Dedifferentiated amniotic fluid mesenchymal stem cell (primary cell): Measurements from ENCODE around the gene GLYR1.

Experiments used
- DNase-seq: peaks from one replicate; pipeline ENCODE4 v3.0.0-alpha.2; 2016; ENCODE audit errors: extremely low spot score

Gene GLYR1

DNA sequence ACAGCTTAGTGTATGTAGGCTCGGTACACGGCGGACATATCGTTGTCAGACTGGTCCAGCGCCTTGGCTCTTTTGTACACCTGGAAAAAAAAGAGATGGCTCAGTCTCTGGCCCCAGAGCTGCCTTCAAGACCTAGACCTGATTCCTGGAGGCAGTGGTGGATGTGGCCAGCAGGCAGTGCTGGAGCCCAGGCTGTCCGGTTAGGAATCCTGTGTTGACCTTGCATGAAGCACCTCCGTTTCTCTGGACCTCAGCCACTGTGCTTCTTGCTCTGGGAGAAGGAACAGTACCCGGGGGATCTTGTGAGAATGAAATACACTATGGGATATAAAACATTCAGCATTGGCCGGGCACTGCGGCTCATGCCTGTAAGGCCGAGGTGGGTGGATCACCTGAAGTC lies 41.9 kb downstream of the GLYR1 start:
- DNase-seq, result no peak

DNA sequence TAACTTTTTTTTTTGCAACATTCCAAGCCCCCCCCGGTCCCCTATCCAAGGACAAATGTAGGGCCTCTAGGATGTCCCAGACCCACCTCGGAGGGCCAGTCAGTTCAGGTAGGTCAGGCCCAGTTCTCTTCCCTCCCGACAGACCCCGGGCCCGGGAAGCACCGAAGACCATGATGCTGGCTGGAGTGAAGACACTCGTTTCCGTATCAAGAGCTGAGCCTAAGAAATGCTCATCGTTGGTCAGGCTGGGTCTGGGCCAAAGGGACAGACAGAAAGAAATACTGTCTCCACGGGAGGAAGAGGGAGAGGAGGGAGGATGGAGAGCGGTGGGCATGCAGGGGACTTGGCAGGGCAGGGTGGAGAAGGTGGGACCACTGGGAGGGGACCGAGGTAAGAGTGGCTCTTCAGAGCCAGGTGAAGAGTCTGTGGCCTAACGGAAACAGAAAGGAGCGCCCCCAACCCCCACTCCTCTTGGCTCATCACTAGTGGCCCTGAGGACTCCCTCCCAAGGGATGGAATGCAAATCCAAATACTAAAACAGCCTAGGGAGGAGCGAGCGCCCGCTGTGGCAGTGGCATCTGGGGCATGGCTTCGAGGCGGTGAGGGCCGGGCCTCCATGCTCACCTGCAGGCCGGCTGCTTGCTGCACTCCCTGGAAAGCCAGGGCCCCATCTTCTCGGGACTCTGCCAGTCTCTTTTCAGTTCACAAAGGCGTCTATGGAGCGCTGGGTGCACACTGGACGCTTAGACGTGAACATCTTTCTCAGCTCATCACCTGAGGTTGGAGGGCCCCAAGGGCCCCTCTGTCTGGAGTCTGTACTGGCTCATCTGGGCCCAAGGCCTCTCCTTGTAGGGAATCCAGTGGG lies 43.0 kb downstream of the GLYR1 start:
- DNase-seq, result no peak

DNA sequence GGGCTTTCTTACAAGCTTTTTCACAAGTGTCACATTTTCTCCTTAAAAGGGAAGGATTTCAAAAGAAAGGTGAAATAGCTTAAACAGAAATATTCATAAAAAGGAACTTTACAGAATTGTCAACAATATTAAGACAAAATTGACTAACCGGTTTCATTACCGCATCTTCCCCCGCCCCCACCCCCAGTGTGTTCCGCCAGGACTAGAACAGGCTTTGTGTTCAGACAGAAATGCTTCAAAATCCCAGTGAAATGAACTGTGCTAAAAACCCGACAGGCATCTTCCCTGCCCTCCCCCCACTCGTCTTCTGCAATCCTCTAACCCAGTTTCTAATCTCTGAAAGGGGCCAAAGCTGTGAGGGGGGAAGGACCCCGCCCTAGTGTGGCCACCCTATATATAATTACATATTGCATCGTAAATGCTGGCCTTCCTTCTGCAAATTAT lies 43.7 kb downstream of the GLYR1 start:
- DNase-seq, result no peak

DNA sequence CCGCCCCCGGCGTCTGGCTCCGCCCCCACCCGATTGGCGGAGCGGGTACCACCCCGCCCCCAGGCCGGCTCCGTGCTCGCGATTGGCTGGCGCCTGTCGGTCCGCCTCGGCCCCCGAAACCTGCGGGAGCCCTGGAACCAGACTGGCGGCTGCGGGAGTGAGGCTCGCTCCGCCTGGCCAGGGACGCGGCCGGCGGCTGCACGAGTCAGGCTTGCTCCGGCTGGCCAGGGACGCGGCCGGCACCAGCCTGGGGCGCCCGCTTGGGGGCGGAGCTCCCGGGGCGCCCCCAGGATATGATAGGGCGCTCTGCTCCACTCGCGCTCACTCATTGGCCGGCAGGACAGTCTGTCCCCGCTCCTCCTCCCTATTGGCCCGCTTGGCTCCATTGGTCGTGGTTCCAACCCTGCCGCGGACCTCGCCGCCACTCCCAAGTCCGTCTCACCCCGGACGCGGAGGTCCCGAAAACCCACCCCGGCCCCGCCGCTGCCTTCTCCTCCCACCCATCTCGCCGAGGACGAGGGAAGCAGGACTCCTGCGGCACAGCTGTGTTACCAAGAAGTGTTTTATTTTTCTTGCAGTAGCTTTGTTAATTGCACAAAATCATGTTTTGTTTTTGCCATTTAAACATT lies 44.3 kb downstream of the GLYR1 start:
- DNase-seq, result peak; percentile 90

DNA sequence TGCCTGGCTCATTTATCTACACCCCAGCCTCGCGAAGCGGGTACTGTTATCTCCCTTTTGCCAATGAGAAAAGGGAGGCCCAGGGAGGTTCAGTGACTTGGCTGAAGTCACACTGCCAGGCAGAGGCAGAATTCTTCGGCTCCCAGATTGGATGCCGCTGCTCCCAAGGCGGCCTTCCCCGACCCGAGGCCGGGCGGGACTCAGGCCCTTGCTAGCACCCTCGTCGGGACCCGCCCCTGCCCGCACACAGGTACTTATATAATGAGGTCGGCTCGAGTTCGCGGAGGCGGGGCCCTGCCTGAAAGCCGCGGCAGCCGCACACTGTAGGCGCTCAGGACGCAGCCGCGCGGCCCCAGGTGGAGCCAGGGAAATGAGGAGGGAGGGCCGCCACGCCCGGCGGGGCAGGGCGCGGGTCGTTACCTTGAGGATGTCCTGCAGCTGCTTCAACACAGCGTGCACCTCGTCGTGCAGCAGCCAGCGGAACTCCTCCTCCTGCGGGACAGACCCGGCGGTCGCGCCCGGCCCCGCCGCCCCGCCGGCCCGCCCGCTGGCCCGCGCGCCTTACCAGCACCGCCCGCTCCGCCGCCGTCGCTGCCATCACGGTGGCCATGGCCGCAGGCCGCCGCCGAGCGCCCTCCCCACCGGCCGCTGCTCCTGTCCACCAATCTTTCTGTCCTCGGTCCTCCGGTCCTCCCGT lies 45.0 kb downstream of the GLYR1 start, which contains the start of gene ROGDI:
ROGDI (minus strand) TSS at position 672 of the 697 bp plus-strand sequence; CDS start at position 610, 62 bp downstream.
- DNase-seq, result peak; percentile 16

DNA sequence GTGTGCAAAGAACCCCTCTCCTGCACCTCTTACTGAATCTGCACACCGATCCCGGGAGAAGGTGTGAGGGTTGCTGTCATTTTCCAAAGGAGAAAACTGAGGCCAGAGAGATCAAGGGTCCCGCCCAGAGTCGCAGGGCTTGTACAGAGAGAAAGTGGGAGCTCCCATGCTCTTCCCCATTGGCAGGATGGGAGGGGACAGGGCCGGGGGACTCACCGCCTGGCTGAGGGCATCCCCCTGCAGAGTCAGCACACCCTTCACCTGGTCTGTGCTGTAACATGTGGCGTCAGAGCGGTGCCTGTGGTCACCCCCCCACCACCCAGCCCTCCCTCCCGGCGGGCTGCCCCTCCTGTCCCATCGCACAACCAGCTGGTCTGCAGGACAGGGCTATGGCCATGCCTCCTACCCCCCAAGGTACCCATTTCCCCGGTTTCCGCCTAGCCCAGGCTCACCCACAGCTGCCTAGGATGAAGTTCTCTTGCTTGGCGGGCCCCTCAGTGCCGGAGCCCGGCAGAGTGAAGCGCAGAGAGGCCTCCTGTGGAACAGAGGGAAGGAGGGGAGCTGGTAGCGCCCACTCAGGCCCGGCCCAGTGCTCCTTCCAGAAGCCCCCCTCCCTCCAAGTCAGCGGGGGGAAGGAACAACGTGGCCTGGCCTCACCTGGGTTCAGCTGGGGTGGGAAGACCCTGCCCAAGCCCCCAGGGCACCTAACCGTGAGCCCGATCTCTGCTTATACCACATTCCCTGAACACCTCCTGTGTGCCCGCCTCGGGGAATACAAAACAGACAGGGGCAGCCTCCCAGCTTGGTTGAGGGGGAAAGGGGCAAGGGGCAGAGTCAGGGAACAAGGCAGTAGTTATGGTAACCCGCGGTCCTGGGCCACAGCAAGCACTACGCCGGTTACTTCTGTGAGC lies 45.8 kb downstream of the GLYR1 start:
- DNase-seq, result no peak

DNA sequence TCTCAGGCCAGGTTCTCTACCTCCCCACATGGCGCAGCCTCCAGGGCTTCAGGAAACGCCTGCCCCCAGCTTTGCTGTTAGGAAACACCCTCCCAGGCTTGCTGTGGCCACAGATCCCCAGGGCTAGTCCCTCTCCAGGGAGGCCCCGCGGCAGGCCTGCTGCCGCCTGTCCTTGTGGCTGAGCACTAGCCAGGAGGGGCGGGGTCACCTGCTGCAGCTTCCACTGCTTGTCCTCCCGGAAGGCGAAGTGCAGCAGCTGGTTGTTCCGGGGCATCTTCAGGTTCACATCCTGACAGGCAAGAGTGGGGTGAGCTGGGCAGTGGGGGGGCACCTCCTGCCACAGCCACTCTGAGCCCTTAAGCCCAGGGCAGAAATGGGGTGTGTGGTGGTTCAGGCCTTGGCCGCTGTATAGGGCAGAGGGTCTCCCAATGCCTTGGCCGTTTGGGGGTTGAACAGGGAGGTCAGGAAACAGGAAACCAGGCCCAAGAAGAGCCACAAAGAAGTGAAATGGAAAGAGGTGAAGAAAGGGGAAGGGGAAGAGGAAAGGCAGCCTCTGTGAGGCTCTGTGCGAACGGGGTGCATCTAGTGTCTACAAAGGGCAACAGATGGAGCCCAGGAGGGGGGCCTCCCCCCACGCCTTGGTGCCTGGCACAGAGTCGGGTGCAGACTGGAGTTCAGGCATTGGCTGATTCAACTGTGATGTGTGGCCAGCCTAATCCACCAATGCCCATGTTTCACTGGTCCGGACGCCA lies 46.6 kb downstream of the GLYR1 start:
- no peak for DNase-seq

DNA sequence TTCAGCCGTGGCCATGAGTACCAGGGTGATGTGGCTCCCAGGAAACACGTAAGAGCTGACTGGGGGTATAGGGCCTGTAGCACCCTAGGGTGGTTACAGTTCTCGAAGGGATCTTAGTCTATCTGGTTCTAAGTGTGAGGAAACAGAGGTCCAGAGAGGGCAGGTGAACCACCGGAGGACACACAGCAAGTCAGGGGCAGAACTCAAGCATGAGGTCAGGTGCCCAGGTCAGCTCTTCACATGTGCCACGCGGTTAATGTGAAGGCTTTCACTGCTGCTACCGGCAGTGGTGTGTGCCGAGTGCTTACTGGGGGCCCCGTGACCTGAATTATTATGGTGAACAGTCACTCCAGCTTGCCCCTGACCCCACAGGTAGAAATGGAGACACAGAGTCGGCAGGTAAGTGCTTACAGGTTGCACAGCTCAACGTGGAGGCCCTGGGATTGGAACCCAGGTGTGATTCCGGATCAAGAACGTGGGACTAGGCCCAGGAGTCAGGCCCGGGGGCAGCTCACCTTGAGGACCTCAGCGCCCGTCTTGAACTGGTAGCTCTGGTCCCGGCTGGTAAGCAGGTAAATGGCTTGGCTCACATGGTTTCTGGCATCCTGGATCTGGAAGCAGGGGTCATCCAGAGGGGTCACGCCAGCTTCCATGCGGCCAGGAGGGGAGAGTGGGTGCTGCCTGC lies 47.8 kb downstream of the GLYR1 start:
- DNase-seq, result no peak

DNA sequence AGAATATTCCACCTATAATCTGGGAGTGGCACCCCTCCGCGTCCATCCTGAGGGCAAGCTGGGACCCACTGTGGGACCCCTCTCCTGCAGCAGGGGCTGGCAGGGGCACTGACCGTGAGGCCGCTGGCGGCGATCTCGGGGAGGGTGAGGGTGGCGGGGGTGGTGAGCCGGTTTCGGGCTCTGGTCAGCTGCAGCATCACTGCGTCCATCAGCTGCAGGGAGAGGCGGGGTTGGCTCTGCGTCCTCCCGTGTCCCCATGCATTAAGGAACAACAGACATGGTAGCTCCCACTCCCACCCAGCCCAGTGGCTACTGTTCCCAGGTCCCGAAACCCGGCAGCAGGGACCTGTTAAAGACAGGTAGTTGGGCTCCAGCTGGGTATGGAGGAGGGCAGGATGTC lies 48.6 kb downstream of the GLYR1 start:
- DNase-seq, result no peak

DNA sequence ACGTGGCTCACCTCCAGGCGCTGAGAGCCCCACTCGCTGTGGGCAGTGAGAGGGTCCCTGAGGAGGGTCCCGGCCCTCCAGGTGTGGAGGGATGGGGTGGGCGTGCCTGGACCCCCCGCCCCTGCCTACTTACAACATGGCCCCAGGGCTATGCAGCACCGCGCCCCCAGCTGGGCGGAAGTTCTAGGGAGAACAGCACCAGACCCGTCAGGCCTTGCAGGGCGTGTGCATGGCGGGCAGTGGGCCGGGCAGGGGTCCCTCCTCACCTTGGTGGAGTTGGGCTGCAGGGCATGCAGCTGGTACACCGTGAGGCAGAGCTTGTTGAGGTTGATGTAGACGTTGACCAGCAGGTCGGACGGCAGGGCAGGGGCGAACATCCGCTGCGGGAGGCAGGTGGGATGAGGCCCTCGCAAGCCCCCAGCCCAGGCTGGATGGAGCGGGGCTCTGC lies 49.3 kb downstream of the GLYR1 start:
- DNase-seq, result no peak

DNA sequence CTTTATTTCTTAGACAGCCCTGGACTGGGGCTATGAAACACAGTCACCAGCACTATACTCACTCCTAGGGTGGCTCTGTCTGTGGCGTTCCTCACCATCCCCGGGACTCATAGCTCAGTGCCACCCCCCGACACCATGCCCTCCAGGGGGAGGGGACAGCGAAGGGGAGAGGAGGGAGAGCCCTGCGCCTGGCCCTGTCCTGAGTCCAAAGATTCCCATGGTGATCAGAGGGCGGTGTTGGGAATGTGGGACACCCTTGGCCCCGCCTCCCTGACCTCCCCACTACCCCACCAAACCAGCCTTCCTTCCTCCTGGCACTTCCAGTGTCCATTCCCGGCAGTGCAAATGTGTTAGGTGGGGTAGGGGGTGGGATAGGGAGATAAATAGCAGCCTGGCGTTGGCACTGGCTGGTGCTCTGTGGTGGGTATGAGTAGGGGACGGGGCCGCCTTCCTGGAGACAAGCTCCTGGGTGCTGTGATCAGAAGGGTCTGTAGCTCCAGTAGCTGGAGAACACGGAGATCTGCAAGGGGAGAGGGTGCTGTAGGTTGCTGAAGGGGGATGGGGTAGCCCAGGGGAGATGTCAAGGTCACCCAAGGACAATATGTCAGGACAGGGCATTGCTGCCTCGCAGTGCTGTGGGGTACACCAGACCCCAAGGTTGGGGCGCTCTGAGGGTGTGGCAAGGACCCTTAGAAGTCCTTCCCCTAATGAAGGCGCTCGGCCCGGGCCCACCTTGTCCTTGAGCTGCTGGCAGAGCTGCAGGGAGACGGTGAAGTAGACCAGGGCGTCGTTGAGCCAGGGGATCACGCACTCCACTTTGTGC lies 49.9 kb downstream of the GLYR1 start:
- no peak for DNase-seq

DNA sequence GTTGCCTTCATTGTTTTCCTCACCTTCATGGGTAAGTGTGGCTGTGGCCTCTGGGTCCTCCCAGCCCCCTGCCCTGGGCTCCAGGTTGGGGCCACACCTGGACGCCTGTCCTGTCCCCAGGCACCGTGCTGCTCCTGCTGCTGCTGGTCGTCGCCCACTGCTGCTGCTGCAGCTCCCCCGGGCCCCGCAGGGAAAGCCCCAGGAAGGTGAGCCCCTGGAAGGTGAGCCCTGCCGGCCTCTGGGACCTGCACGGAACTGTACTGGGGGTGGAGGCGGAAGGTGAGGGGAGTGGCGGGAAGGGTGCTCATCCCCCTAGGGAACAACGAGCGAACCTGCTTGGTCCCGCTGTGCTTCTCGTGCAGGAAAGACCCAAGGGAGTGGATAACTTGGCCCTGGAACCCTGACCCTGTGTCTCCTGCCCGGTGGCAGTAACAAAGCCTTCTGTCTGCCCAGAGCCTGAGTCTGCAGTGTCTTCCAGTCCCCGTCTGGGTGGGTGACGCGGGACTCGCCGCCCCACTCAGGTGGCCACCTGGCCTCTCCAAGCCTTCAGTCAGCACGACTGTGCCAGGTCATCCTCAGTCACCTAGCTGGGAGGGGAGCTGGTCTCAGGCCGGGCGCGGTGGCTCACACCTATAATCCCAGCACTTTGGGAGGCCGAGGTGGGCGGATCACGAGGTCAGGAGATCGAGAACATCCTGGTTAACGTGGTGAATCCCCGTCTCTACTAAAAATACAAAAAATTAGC lies 51.1 kb downstream of the GLYR1 start:
- no peak for DNase-seq

DNA sequence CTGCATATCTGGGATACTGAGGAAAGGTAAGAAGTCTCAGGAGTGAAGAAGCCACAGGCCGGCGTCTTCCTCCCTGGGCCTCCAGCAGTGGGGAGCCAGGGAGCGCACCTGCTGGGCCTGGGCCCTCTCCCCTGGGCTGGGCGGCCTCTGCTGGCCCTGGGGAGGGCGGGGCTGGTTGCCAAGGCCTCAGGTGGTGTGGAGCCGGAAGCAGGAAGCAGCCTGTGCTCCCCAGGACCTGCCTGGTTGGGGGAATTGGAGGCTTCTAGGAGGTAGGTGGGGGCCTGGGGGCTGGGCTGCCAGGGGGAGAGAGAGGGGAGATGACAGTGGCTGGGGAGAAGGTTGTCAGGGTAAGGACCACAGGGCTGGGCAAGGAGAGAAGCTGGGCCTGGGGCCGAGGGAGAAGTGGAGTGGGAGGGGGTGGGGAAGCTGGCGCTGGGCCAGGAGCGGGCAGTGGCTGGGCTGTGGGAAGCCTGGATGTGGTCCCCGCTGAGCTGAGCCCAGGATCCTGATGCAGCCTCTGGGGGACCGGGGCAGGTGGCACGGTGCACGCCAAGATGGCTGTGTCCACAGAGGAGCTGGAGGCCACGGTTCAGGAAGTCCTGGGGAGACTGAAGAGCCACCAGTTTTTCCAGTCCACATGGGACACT lies 51.8 kb downstream of the GLYR1 start, which contains the start of gene SMIM22:
SMIM22 (plus strand) TSS at position 189 of the 647 bp plus-strand sequence; CDS start at position 555, 366 bp downstream.
- DNase-seq, result no peak

DNA sequence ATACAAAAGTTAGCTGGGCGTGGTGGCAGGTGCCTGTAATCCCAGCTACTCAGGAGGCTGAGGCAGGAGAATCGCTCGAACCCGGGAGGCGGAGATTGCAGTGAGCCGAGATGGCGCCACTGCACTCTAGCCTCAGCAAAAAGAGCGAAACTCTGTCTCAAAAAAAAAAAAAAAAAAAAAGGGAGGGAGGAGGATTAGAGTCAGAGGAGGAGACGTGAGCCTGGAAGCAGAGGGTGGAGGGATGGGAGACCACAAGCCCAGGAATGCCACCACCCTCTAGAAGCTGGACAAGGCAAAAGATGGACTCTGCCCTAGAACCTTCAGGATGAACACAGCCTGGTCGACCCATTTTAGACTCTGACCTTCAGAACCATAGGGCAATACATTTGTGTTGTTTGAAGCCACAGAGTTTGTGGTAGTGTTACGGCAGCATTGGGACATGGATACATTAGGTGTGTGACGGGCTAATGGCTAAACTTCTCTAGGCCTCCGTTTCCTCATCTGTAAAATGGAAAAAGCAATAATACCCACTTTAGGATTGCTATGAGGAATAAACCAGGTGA lies 54.1 kb downstream of the GLYR1 start:
- no peak for DNase-seq

DNA sequence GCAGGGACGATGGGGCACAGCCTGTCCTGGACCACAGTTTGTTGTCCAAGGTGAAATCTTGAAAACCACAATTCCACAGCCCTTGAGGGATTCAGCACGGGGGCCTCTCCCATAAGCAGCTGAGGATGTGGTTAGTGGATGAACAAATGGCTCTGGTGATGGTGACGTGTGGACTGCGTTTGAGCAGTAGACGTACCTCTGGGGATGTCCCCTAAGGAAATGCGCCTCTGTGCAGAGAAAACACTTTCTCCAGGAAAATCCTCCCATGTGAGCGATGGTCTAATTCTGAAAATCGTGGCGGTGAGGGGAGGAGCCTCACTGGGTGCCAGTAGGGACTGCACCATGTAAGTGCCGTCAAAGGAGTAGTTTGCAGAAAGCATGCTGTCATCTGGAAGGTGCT lies 56.2 kb downstream of the GLYR1 start:
- DNase-seq, result no peak

DNA sequence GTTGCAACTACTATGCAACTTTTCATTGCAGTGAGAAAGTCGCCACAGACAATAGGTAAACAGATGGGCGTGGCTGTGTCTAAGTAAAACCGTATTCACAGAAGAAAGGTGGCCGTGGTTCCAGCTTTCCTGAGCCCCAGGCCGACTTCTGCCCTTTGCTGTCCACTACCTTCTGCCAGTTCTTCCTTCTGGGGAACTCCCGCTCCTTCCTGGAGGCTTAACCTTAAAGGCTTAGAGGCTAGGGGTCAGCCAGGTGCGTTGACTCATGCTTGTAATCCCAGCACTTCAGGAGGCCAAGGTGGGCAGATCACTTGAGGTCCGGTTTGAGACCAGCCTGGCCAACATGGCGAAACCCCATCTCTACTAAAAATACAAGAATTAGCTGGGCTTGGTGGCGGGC lies 56.8 kb downstream of the GLYR1 start:
- DNase-seq, result no peak

DNA sequence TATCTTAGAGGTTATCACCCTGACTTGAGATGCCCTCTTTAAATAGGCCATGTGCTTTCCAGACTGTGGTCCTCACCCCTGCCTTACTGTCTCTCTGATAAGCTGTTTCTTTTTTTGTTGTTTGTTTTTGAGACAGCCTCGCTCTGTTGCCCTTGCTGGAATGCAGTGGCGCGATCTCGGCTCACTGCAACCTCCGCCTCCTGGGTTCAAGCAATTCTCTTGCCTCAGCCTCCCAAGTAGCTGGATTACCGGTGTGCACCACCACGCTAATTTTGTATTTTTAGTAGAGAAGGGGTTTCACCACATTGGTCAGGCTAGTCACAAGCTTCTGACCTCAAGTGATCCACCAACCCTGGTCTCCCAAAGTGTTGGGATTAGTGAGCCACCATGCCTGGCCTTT lies 58.2 kb downstream of the GLYR1 start:
- no peak for DNase-seq

DNA sequence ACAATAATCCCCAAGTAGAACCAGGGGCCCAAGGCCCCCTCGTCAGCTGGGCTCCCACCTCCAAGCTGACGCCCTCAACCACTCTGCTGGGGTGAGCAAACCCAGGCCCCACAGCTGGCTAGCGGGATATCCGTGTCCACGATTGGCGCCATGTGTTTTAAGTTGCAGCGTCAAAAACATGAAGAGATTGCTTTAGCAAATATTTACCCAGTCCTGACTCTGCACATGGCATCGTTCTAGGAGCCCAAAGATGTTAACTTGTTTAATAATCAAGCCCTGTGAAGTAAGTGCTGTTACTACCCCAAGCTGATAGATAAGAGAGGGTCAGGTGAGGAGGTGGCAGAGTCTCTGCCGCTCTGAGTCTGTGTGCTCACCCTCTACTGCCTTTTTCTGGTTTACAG lies 58.6 kb downstream of the GLYR1 start:
- no peak for DNase-seq
